Renal cortical epithelial cell (primary cell): ENCODE data around the gene IQCK. TPM values are rescaled to one million over a fixed set of nuclear protein-coding genes. Genes with fewer than 3 reads are reported as not detected.

Source experiments
- DNase-seq: peaks from one replicate; pipeline ENCODE4 v3.0.0-alpha.2; 2011; ENCODE audit warnings: low read depth
- total RNA-seq: library from RNA; depleted of rRNA; stranded (reverse); fragments of >200 nt; gene quantifications from 2 replicates; pipeline ENCODE4 v1.2.3, GENCODE V29; 2014

IQCK gene
- total RNA-seq, 1 donor from 2014 or later = 37.1 TPM

- DNase-seq = no peak
Observed at GRCh38 chr16:19884611-19885450, 166.8 kb downstream of the IQCK start, which contains the start of gene GPRC5B. Gene GPRC5B (minus strand): TSS chr16:19884848. CDS start chr16:19872845, 12,003 bp downstream.

DNA sequence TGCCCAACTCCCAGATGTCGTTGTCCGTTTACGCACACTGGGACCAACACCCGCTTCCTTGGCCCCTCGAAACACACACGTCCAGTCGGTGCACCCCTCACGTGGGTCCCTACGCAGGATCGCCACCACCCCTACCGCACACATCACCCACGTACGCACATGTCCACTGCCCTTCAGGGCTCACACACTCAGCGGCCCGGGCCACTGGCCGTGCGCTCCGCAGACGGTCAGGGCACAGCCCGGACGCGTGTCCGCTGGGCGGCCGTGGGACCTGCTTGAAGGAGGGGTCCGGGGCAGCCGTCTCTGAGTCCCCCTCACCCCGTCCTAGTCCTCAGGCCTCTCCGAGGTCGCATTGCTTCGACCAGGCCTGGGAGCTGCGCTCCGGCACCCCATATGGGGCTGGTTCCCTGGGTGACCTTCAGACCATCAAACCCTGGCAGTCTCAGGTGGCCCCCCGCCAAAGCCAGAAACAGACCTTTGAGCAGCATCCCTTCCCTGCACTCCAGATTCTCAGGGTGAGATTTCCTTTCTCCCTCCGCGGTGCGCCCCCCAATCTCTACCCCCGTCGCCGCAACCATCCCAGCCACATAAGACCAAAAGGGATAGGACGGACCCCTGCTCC lies 167.5 kb downstream of the IQCK start:
- DNase-seq = no peak

DNA sequence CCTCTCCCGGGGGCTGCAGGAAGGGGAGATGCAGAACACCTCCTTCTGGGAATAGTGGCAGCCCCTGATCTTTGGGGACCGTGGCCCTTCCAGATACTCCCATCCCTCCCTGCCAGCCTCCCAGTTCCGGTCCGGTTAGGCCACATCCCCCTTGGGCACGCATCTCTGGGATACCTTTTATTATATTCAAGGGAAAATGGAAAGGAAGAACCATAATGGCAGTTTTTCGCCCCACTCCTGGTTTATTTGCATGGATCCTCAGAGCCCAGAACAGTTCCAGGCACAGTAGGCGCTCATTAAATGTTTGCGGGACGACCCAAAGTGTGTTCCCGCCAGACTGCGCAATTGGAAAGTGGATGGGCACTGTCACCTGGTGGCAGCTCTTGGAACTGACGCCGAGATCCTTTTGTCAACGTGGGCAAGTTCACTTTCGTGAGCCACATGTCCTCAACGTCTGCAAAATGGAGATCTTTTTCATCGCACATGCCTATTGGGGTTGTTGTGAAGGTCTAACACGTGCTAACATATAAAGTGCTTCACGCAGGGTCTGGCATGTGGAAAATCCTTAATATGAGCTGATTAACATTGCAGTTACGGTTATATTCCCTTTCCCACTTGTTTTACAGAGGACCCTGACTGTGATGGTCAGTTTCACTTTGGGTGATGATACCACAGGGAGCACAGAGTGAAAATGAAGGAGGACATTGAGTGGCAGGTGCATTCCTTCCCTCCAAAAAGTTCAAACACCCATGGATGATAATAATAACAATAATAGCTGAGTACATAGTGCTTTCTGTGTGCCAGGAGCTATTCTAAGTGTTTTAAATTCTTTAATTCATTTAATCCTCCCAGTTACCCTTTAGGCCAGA lies 168.2 kb downstream of the IQCK start:
- peak; percentile 48 for DNase-seq

- DNase-seq = no peak
Observed at GRCh38 chr16:19888834-19889233, 170.8 kb downstream of the IQCK start.

GRCh38 chr16:19890901-19891300 lies 172.8 kb downstream of the IQCK start:
- DNase-seq = no peak

DNA sequence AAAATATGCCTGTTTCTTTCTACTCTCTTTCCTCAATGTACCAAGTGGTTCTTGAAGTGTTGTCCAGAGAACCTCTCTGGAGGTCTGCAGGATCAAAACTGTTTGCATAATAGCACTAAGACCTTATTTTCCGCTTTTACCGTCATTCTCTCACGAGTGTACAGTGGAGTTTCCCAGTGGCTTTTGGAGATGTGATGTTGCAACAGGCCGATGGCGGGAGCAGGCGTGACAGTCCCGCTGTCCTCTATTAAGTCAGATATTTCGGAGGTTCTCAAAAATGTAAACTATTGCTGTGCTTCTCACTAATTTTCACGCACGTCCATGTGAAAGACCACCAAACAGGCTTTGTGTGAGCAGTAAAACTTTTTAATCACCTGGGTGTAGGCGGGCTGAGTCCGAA lies 174.8 kb downstream of the IQCK start:
- no peak for DNase-seq

- no peak for DNase-seq
Observed at GRCh38 chr16:19894586-19894985, 176.5 kb downstream of the IQCK start.

GRCh38 chr16:19896951-19897350 lies 178.9 kb downstream of the IQCK start:
- no peak for DNase-seq

GRCh38 chr16:19898166-19898565 lies 180.1 kb downstream of the IQCK start:
- DNase-seq = no peak

GRCh38 chr16:19898924-19899604 lies 181.0 kb downstream of the IQCK start:
- DNase-seq = peak; percentile 45

DNA sequence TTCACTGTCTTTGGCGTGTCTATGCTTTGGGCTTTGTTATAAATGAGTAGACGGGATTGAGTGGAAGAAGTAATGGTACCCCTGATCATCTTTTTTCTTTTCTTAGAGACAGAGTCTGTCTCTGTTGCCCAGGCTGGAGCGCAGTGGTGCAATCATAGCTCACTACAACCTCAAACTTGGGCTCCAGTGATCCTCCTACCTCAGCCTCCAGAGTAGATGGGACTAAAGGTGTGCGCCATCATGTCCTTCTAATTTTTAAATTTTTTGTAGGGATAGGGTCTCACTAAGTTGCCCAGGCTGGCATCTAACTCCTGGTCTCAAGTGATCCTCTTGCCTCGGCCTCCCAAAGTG lies 181.5 kb downstream of the IQCK start:
- DNase-seq = no peak

DNA sequence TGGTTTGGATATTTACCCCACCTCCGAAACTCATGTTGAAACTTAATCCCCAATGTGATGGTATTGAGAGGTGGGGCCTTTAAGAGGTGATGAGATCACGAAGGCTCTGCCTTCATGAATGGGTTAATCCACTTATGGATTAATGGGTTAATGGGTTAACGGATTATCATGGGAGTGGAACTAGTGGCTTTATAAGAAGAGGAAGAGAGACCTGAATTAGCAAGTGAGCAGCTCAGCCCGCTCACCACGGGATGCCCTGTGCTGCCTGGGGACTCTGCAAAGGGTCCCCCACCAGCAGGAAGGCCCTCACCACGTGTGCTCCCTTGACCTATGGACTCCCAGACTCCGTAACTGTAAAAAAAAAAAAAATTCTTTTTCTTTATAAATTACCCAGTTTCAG lies 183.1 kb downstream of the IQCK start:
- no peak for DNase-seq

GRCh38 chr16:19907161-19907992 lies 189.3 kb downstream of the IQCK start:
- peak; percentile 42 for DNase-seq

Other genes starting within 250 kb of the IQCK start
- 84.7 and 124 TPM in 2 replicates for gene GDE1, start 196.2 kb upstream of the IQCK start, total RNA-seq
- 7.5 and 19.4 TPM in 2 replicates for gene CCP110, start 194.3 kb upstream of the IQCK start, total RNA-seq
- 26.0 and 49.0 TPM in 2 replicates for gene VPS35L, start 162.6 kb upstream of the IQCK start, total RNA-seq
- gene KNOP1, start within 50 bp of the IQCK start, total RNA-seq = 14.1 and 23.8 TPM in 2 replicates
- gene GPRC5B, start 166.6 kb downstream of the IQCK start, total RNA-seq = 3.8 and 34.0 TPM in 2 replicates